DMS153 treated with DMSO at 0.1 percent for 48 hours (cell line): Measurements from ENCODE around the gene NFASC.
A peak's percentile ranks its signal among the peaks of the same experiment; 100 is the strongest.

Source experiments
- DNase-seq: peaks from one replicate; lab custom pipeline; 2025; ENCODE audit not compliant: unreplicated experiment; lab: John Stamatoyannopoulos, UW

Gene NFASC

DNA sequence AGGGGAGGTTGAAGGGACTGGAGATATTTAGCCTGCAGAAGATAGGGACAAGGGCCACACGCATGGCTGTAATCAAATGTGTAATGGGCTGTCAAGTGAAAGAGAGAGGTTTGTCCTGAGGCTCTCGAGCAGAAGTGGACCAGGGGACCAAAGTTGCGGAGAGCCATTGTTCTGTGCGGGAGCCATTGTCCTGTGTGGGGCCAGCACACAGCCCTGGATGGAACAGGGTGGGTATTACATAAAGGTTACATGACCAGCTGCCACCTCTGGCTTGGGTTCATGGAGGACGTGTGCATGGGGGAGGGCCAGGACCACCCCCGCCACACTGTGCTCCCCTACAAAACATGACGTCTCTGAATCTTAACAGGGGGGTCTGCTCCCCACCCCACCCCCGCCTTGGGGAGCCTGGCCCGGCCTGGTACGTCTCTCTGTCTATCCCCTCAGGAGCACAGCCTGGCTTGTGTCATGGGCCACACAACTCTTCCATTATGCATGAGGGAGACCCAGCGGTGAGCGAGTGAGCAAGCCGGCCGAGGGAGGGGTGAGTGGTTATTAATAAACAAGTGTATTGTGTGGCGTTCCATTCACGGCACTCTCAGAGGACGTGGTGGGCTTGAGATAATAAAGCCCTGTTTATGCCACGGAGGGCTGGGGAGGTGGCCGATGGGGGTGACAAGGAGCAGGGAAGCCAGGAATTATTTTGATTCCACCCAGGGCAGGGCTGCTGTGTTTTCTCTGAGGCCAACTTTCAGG lies at the start of gene NFASC:
Gene NFASC (plus strand): TSS at position 703 of the 753 bp plus-strand sequence. CDS start 73,454 bp downstream, outside the sequence.
- DNase-seq: no peak

DNA sequence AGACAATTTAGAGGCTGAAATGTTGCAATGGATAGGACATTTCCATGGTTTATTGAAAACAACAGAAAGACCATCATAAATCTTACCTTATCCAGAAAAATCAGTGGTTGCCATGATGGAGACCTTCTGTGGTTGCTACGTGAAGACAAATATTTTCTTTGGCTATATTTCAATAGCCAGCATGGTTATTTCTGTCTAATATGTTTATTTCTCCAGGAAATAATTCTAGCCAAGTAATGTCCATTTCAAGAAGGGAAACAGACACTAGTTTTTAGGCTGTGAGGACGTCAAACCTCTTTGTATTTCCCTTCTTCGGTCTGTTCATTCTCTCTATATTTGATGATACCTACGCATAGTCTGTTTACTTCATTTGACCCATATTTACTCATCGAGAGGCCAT lies 49.2 kb upstream of the NFASC start:
- DNase-seq: no peak

DNA sequence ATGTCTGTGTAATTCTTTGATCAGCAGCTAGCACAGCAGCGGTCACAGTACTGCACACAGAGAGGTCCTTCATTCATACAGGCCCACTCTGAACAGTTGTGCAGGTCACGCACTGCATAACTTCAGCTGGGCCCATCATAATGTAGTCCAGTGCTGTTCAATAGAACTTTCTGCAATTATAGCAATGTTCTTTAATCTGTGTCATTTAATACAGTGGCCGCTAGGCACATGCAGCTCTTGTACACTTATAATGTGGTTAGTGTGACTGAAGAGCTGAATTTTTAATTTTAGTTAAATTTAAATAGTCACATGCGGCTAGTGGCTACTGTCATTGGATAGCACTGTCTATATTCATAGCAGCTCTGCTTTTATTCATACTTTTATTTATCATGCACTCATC lies 48.7 kb upstream of the NFASC start:
- no peak for DNase-seq

DNA sequence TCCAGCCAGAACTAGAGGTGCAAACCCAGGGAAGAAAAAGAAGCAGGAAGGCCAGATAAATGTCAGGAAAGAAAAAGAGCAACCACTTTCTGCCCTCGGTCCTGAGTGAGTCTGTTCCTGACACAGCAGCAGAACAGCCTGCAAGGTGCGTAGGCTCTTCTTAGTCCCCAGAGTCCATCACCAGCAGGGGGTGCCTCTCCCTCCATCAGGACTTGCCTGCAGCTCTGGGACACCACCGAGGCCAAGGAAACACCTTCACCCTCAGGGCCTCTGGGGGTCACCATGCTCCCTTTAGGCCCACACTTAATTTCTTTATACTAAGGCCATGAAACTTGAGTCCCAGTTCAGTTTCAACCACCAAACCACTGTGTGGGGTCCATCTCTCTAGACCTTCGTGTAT lies 43.7 kb upstream of the NFASC start:
- DNase-seq: no peak

DNA sequence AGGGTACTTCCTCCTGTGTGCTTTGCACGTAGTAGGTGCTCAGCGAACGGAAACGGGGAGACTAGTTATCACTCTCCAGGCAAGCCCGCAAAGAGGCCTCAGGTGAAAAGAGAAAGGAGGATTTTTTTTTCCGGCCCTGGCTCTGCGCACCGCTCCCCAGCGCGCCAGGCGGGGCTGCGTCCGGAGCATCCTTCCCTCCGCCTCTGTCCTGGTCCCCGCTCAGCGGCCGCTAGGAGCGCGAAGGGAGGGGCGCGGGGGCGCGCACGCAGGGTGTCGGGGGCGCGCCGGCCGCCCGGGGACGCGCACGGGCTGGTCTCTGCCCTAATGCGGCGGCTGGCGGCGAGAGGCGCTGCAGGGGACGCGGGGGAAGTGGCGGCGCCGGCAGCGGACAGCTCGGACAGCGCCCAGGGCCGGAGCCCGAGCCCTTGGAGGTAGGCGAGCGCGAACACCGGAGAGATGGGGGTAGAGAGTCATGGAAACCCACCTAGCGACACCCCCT lies 42.3 kb upstream of the NFASC start:
- DNase-seq: peak; percentile 84

DNA sequence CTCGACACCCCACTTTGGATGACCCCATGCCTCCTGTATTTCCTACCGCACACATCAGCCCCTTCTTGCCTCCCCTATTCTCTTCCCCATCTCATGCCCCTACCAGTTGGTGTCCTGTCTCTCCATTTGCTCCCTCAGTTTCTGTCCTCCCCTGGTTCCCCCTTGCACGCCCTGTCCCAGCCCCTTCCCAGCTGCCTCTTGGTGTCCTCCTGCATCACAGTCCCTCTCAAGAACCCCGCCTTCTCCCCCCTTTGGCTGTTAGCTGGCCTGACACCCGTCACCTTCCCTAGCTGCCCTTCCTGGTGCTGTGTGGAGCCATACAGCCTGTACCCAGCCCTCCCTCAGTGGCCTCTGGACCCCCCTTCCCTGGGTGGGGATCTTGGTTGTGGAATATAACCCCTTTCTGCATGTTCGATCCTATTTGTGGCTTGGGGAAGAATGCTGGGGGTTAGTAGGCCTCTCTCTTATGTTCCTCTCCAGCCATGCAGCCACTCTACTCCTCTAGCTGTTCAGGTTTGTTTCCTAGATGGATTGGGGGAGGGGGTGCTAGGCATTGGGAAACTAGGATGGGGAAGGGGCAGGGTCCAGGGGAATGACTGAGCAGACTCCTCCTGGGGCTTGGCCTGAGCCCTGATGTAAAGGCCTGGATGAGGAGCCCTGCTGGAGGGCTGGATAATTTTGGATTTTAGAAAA lies 41.4 kb upstream of the NFASC start:
- DNase-seq: no peak

DNA sequence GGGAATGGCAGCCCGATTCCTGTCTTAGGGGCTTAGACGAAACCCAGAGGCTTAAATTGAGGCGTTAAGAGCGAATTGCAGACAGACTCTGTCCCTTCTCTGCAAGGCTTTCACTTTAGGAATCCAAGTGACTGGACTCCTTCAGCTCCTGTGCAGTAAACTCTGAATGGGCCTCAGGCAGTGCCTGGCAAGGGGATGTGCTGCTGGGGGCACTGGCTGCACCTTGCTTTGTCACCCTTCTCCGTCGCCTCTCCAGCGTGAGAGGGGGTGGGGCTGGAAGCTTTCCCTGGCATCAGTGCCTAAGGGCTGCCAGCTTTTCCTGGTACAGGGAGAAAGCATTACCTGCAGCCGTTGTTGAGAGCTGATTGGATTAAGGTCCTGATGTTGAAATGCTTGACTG lies 39.9 kb upstream of the NFASC start:
- peak; percentile 69 for DNase-seq

DNA sequence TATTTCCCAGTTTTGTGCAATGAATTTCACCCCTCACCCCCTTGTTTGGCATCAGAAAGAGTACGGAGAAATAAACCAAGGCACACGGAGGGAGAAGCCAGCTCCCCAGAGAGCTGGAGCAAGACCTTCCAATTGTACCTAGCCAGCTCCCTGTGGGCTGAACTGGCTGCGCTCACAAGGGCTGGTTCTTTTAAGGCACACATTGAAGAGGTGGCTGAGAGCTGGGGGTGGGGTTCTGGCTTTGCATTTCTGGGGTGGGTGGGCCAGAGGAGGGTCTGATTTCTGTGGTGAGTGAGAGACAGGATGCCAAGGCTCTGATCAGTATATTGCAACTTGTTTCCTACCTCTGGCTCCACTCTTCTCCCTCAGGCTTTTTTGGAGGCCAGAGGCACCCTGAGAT lies 39.5 kb upstream of the NFASC start:
- DNase-seq: no peak

DNA sequence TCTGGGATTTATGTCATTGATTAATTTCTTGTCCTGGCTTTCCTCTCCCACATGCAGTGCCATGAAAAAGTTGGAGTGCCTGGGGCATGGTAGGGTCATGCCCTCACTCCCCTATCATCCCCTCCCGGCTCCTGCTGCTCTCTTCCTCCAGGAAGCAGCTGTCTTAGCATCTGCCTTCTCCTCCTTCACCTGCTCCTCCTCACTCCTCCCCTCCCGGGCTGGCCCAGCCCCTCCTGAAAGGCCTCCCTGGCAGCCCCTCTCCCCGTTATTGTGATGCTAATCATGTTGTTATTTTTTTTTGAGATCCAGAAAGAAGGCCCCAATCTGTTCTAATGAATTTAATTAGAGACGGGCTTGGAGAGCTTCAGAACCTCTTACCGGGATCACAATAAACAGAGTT lies 36.3 kb upstream of the NFASC start:
- no peak for DNase-seq

DNA sequence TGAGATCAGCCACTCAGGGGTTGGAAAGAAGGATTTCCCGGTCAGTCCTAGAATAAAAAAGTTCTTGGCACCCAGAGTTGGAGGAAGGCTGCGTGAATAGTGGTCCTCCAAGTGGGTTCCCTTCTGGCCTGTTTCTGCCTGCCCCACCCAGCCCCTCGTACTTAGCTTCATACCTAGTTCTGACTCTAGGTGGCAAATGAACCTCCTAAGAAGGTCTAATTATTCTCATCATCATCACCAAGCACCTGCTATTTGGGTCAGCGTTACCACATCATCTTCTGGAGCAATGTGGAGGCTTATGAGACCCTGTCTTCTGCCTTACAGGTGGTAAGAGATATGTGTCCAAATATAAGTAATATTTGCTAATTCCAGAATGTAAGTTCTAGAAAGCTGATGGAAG lies 35.9 kb upstream of the NFASC start:
- DNase-seq: no peak

DNA sequence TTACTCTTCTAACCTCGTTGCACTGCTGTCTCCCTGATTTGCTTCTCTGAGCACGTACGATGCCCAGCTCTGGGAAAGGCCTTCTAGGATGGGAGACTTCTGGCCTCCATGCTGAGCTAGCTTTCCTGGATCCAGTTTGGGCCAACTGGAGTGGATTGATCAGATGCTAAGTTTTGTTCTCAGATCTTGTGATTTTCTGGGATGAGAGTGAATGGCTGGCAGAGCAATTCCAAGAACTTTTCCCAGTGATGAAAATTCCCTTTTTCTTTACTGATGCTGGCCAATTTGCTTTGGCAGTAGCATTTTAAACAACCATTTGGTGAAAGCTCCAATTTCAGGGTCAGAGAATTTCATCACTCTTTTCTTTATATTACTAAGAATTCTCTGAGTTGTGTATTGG lies 34.9 kb upstream of the NFASC start:
- no peak for DNase-seq

DNA sequence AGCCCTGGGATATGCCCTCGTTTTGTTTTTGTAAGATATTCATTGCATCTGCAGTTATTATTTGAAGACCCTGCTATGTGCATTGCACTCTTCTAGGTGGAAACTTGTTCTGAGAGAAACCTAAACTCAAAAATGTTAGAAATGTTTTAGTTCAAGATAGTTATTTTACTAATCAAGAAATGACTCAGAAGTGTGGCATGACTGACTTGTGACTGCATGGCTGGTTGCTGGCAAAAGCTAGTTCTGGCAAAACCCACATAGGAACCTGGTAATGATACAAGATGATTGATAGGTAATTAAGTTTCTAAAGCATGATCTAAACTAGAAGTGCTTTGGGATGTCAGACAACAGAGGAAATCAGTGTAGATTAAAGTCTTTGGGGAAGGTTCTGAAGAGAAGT lies 33.8 kb upstream of the NFASC start:
- no peak for DNase-seq

DNA sequence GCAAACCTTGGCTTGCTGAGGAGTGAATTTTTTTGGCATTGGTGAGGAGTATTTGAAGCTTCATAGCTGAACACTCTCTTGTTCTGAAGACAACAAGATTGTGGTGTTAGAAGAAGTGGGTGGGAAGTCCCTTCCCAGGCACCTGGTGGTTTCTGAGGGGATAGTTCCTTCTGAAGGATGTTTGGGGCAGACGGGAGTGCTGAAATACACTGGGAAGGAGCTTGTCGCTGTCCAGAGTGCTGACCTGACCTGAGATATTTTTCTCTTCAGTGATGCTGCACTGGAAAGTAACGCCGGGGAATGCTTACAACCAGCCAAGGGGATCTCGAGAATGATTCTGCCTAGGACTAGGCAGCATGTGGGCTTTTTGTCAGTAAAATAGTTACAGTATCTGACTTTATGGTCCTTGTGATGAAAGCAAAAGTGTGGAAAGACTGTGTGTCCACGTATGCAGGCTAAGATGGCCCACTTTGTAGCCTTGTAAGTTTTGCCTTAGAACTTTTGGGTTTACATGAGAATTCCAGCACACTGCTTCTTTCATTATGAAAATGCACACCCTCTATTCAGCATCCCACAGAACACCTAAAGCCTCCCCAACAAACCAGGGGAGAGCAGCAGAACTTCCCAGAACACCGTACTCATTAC lies 33.1 kb upstream of the NFASC start:
- DNase-seq: no peak

DNA sequence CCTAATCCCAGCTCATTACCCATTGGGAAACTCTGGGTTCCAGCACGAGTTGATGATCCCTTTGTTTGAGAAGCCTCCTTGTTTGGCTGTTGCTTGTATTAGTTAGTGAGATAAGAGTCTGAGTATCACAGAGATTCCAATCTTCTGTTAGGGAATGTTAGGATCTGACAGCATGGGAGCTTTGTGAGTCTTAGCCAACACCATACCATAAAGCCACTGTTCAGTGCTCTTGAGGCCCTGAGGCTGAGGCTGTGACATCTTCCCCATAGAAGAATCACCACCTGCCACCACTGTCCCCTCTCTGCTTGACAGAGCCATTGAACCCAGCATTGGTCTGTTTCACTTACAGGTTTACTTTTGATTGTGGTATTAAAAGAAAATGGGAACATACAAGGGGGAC lies 29.3 kb upstream of the NFASC start:
- DNase-seq: no peak

DNA sequence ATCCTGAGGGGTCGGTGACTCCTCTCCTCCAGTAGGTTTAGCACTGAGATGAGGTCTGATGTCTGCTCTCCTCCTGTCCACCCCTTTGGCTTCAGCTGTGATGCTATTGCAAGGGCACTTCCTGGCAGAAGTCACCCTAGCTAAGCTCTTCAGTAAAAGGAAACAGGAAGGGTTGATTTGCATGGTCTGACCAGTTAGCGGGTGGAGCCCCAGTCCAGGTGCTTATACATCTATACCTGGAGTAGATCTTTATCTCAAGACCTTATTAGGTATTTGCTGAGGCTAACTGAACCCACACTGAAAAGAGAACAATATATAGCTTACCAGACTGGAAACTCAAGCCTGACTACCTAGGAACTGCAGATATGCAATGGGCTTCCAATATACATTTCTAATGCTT lies 28.9 kb upstream of the NFASC start:
- DNase-seq: peak; percentile 75

DNA sequence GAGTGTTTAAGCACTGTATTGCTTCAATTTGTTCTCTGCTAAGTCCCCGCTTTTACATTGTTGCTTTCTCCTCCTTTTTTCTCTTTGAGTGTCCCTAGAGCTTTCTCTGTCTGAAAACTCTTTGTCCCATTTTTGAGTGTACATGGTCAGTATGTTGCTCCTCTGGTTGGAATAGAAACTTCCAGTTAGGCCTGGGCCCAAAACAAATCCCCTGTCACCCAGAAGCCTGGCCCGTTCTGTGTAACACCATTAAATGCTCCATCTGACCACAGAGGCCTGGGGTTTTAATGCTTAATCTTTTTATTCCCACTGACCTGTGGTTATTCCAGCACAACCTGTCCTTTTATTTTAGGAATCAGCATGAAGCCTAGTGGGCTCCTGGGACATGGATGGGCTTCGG lies 28.3 kb upstream of the NFASC start:
- no peak for DNase-seq

DNA sequence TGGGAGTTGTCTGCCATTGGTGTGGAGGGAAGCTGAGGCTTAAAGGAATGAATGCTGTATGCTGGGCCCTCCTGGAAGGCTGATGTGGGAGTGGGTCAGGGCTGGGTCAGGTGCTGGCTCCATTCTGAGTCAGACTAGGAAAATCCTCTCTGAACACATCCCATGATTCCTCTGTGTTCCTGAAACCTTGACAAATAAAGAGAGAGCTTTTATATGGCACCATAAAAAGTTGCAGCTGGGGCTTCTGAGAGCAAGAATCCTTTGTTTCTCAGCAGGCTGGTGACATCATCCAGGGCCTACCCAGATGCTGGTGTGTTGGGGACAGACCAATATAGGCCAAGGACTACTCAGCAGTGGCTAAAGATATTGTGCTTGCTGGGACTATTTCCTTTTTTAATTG lies 27.8 kb upstream of the NFASC start:
- peak; percentile 45 for DNase-seq

DNA sequence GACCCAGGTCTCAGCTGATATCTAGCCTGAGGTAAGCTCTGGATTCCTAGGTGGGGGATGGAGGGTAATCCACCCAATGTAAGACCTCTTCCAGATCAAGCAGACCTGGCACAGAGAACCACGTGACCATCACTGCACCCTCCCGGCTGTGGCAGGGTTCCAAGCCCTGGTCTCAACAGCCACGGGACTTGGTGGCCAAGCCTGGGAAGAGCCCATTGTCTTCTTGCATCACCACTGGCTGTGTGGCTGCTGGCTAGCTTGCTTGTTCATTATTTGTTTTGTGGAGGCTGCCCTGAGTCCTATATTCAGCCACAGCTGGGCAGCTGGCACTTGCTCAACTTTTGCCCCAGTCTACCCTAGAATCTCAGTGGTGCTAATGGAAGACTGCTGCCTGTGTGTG lies 24.1 kb upstream of the NFASC start:
- peak; percentile 94 for DNase-seq

DNA sequence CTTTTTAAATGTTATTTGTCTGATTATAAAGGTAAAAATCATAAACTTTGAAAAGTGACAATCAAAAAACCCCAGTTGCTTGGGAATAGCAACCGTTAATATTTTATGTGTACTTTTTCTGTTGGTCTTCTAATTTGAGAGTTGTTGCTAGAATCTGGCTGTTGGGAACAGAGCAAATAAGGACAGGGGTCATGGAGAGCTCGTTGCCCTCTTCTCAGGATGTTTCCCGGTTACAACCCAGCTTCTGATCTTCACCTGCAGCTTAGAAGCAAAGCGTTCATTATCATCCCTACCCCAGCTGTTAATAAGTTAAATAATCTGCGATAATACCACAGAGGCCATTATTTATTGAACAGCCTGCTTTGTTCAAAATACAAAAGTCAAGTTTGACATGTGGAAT lies 22.1 kb upstream of the NFASC start:
- DNase-seq: no peak

DNA sequence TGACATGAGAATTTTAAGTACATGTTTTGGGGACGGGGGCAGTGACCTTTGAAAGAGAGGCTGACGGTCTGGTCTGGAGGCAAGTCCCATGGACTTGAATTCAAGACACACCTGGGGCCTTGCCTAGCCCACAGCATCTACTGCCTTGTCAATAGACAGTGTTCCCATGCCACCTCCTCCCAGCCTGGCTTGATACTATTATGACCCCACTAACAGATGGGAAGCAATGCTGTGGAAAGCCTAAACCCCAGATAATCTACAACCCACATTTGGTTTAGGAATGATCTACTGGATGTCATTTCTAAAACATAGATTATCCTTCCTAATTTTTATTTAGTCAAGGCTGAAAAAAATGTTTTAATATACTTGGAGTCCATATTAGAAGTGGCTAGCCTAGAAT lies 17.8 kb upstream of the NFASC start:
- no peak for DNase-seq

DNA sequence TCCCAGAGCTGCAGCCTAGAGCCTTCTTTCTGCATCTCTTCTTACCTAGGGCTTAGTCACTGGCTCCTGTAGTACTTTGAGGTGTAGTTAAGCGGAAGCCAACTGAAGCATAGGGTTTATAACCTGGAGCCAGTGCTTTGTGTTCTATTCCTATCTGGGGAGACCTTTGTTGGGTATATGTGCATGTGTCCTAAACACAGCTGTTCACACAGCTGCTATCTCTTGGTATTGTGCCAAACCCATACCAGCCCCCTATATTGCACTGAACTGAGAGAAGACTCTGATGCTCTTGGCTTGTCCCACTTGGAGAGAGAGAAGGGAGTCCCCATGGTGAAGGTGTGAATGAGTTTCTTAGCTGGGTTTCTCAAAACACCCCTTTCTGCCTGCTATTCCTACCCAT lies 17.2 kb upstream of the NFASC start:
- no peak for DNase-seq

DNA sequence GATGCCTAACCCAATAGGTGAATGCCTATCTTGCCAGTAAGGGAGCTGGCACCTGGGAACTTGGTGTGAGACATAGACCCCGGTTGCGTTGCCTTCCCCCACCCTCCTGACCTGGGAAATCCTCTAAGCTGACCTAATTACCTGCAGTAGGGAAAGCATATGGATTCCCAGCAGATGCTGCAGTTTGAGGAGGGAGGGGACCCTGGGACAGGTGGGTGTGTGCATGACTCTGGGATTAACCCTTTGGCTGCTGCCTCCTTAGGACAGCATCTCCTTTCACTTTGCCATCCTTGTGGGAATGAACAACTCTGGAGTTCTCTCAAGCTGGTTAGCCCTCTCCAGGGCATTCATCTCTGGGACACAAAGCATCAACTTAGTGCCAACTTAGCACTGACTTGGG lies 16.4 kb upstream of the NFASC start:
- DNase-seq: no peak
